ENCODE data around the gene ATP6V1C2.

Gene ATP6V1C2

GRCh38 chr2:10750610-10751009, 29.2 kb downstream of the ATP6V1C2 start:
- DNase-seq, result no peak
- TF ChIP-seq POLR2A (IDR thresholded peaks at IDR 0.05; ENCODE audit: low read length) (no peak), GATA1 (IDR thresholded peaks at IDR 0.05; ENCODE audit: low read depth, low read length) (no peak)

GRCh38 chr2:10752236-10752635, 30.8 kb downstream of the ATP6V1C2 start:
- no peak for TF ChIP-seq GATA1 (IDR thresholded peaks at IDR 0.05; ENCODE audit: low read depth, low read length)
- TF ChIP-seq POLR2A (IDR thresholded peaks at IDR 0.05; ENCODE audit: low read length), result no peak
- no peak for DNase-seq

GRCh38 chr2:10753156-10753555, 31.7 kb downstream of the ATP6V1C2 start:
- TF ChIP-seq GATA1 (IDR thresholded peaks at IDR 0.05; ENCODE audit: low read depth, low read length) (no peak), POLR2A (IDR thresholded peaks at IDR 0.05; ENCODE audit: low read length) (no peak)
- DNase-seq, result no peak

GRCh38 chr2:10753876-10754275, 32.4 kb downstream of the ATP6V1C2 start:
- TF ChIP-seq POLR2A (IDR thresholded peaks at IDR 0.05; ENCODE audit: low read length) (no peak), GATA1 (IDR thresholded peaks at IDR 0.05; ENCODE audit: low read depth, low read length) (no peak)
- DNase-seq, result no peak

GRCh38 chr2:10755621-10756020, 34.2 kb downstream of the ATP6V1C2 start:
- TF ChIP-seq GATA1 (IDR thresholded peaks at IDR 0.05; ENCODE audit: low read depth, low read length) (no peak), POLR2A (IDR thresholded peaks at IDR 0.05; ENCODE audit: low read length) (no peak)
- no peak for DNase-seq

- no peak for DNase-seq
- no peak for TF ChIP-seq GATA1 (IDR thresholded peaks at IDR 0.05; ENCODE audit: low read depth, low read length)
- TF ChIP-seq POLR2A (IDR thresholded peaks at IDR 0.05; ENCODE audit: low read length), result no peak
Measured at GRCh38 chr2:10757814-10758286, 36.4 kb downstream of the ATP6V1C2 start.

- no peak for TF ChIP-seq GATA1 (IDR thresholded peaks at IDR 0.05; ENCODE audit: low read depth, low read length)
- no peak for TF ChIP-seq POLR2A (IDR thresholded peaks at IDR 0.05; ENCODE audit: low read length)
- DNase-seq, result no peak
Measured at GRCh38 chr2:10759151-10759714, 37.8 kb downstream of the ATP6V1C2 start.

GRCh38 chr2:10760794-10761504, 39.5 kb downstream of the ATP6V1C2 start:
- TF ChIP-seq GATA1 (IDR thresholded peaks at IDR 0.05; ENCODE audit: low read depth, low read length) (no peak), POLR2A (IDR thresholded peaks at IDR 0.05; ENCODE audit: low read length) (no peak)
- no peak for DNase-seq

- DNase-seq, result no peak
- TF ChIP-seq POLR2A (IDR thresholded peaks at IDR 0.05; ENCODE audit: low read length) (no peak), GATA1 (IDR thresholded peaks at IDR 0.05; ENCODE audit: low read depth, low read length) (no peak)
Measured at GRCh38 chr2:10761591-10761990, 40.2 kb downstream of the ATP6V1C2 start.

GRCh38 chr2:10762651-10763460, 41.4 kb downstream of the ATP6V1C2 start:
- TF ChIP-seq GATA1 (IDR thresholded peaks at IDR 0.05; ENCODE audit: low read depth, low read length) (no peak), POLR2A (IDR thresholded peaks at IDR 0.05; ENCODE audit: low read length) (no peak)
- DNase-seq, result no peak

- DNase-seq, result no peak
- TF ChIP-seq POLR2A (IDR thresholded peaks at IDR 0.05; ENCODE audit: low read length) (no peak), GATA1 (IDR thresholded peaks at IDR 0.05; ENCODE audit: low read depth, low read length) (no peak)
Measured at GRCh38 chr2:10763461-10763800, 42.0 kb downstream of the ATP6V1C2 start.

GRCh38 chr2:10764096-10764785, 42.8 kb downstream of the ATP6V1C2 start:
- TF ChIP-seq POLR2A (IDR thresholded peaks at IDR 0.05; ENCODE audit: low read length) (no peak), GATA1 (IDR thresholded peaks at IDR 0.05; ENCODE audit: low read depth, low read length) (no peak)
- DNase-seq, result no peak

- TF ChIP-seq GATA1 (IDR thresholded peaks at IDR 0.05; ENCODE audit: low read depth, low read length), result no peak
- no peak for TF ChIP-seq POLR2A (IDR thresholded peaks at IDR 0.05; ENCODE audit: low read length)
Measured at GRCh38 chr2:10764896-10765295, 43.5 kb downstream of the ATP6V1C2 start.

GRCh38 chr2:10765461-10765860, 44.0 kb downstream of the ATP6V1C2 start:
- DNase-seq, result no peak
- TF ChIP-seq GATA1 (IDR thresholded peaks at IDR 0.05; ENCODE audit: low read depth, low read length), result no peak
- TF ChIP-seq POLR2A (IDR thresholded peaks at IDR 0.05; ENCODE audit: low read length), result no peak

More at GRCh38 chr2:10764896-10765295, 43.5 kb downstream of the ATP6V1C2 start:
- DNase-seq, result no peak
